Spleen (tissue), 7 donors: ENCODE results near the gene SLC8A2.

Experiments
- POLR2A ChIP-seq, 3 donors: fragments of 450-650 bp; IDR thresholded peaks; one replicate each; pipeline ENCODE4 v1.5.1; 2017; ENCODE audit warnings: antibody characterized with exemption in 3 of 3, mild to moderate bottlenecking in 1 of 3
- POLR2AphosphoS5 ChIP-seq, 3 donors: sonication (generic); formaldehyde crosslinking; IDR thresholded peaks; one replicate each; pipeline ENCODE4 v1.5.1; 2017; ENCODE audit warnings: antibody characterized with exemption in 3 of 3
- TF ChIP-seq, protein P1 (sequence below), 11 experiments: fragments of 200-600 bp in 7 of 11; fragments of 450-650 bp in 4 of 11; sonication (generic) in 4 of 11; IDR thresholded peaks in 8 of 11; conservative IDR thresholded peaks in 3 of 11; 1 replicate in 7 of 11; 2 replicates in 4 of 11; pipeline versions ENCODE4 v1.4.0 to v1.8.0; 2016 to 2021; ENCODE audit warnings: antibody characterized with exemption in 11 of 11, inconsistent platforms in 4 of 11, mild to moderate bottlenecking in 1 of 11
- donor health status: DM: no; HTN: no; CAD: no; lungs with moderate emphysema.
- donor health status: DM: no; HTN: no; CAD: no.
- donor health status: DM: no; HTN: no; CAD: no.

DNA sequence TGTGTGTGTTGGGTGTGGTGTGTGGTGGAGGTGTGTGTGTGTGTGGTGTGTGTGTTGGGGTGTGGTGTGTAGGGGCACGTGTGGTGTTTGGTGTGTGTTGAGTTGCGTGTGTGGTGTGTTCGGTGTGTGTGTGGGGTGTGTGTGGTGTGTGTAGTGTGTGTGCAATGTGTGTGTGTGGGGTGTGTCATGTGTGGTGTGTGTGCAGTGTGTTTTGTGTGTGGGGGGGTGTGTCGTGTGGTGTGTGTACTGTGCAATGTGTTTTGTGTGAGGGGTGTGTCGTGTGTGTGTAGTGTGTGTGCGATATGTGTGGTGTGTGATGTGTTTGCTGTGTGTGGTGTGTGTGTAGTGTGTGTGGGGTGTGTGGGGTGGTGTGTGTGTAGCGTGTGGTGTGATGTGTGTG is 18.3 kb upstream of the SLC8A2 start:
- TF ChIP-seq POLR2A (IDR thresholded peaks at IDR 0.05): no peak
- TF ChIP-seq, protein P1, sequence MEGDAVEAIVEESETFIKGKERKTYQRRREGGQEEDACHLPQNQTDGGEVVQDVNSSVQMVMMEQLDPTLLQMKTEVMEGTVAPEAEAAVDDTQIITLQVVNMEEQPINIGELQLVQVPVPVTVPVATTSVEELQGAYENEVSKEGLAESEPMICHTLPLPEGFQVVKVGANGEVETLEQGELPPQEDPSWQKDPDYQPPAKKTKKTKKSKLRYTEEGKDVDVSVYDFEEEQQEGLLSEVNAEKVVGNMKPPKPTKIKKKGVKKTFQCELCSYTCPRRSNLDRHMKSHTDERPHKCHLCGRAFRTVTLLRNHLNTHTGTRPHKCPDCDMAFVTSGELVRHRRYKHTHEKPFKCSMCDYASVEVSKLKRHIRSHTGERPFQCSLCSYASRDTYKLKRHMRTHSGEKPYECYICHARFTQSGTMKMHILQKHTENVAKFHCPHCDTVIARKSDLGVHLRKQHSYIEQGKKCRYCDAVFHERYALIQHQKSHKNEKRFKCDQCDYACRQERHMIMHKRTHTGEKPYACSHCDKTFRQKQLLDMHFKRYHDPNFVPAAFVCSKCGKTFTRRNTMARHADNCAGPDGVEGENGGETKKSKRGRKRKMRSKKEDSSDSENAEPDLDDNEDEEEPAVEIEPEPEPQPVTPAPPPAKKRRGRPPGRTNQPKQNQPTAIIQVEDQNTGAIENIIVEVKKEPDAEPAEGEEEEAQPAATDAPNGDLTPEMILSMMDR (IDR thresholded peaks at IDR 0.05 in 8 of 11, conservative IDR thresholded peaks at IDR 0.05 in 3 of 11): no peak
- no peak for TF ChIP-seq POLR2AphosphoS5 (IDR thresholded peaks at IDR 0.05)
